Posterior cingulate gyrus (tissue), 11 donors: Measurements from ENCODE around the gene UROC1.
A peak's percentile ranks its signal among the peaks of the same experiment; 100 is the strongest.

Experiments
- DNase-seq, 10 donors: peaks; one replicate each; pipeline versions ENCODE4 v3.0.0 to v3.0.0-alpha.2; 2020 to 2021; ENCODE audit warnings: mixed read lengths in 3 of 10
- intact Hi-C: fragments of 100-400 bp; cut with DNase I; formaldehyde crosslinking; loops from one replicate; pipeline ENCODE4 v1.15.1; 2023

UROC1 gene

DNA sequence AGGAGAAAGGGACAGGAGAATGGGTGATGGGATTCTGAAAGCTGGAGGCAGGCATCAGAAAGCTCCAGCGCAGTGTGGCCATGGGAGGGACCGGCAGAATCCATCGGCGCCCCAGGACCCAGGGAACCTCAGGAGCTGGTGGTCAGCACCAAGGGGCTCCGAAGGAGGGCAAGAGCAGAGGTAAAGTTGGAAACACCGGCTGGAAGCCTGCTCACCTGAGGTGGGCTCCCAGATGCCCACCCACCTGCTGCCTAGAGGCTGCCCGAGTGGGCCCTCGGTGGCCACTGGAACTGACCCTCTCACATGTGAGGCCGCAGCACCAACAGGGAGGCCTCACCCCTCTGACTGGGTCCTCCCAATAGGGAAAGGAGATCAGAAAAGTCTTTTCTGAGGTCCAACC, 31.6 kb downstream of the UROC1 start:
- intact Hi-C loops, result no loop called here
- DNase-seq, result peak in 3 of 10 donors; percentile 43 to 71 (median 67)

DNA sequence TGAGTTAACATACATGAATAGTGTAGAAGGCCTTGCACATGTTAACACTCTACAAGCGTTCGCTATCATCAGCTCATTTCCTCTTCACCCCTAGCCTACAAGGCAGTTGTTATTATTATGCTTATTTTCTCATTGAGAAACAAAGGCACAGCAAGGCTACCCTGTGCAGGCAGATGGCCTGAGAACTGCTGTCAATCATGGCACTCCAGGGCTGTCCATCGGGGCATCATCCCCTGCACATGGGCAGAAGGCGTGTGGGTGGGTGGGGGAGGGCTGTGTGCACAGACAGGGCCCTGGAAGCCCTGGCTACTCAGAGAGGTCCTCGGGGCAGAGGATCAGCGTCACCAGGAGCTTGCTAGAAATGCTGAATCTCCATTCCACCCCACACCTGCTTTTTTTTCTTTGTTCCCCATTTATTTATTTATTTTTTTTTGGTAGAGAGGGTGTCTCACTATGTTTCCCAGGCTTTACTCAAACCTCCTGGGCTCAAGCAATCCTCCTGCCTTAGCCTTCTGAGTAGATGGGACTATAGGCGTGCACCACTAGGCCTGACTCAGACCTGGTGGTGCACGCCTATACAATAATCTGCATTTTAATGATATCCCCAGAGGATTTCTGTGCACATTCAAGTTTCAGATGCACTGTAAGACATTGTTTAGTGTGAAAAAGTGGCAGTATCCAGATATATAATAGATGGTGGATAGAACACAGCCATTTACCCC, 32.2 kb downstream of the UROC1 start:
- DNase-seq, result peak in 2 of 10 donors; percentile 25 to 48
- intact Hi-C loops, result no loop called here

DNA sequence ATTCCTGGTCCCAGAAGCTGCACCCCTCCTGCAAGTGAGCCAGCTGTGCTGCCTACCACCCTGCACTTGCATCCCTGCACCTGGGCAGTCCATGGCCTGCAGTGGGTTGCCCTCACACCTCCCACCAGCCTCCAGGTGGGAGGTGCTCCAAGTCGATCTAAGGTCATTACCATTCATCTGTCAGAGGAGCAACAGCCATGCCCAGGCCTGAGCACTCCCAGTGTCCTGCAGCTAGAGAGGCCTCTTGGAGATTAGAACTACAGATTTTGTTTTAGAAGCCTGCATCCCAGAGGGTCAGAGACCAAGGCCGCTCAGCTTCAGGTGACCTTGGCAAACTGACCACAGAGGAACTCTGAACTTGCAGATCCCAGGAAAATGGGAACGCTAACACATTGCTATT, 32.9 kb downstream of the UROC1 start:
- intact Hi-C loops, result no loop called here
- DNase-seq, result peak in 3 of 10 donors; percentile 21 to 60 (median 24)

- intact Hi-C loops, result no loop called here
- peak in 1 of 10 donors; percentile 17 for DNase-seq
Measured at GRCh38 chr3:126484148-126484547, 33.4 kb downstream of the UROC1 start.

GRCh38 chr3:126483321-126483761, 34.2 kb downstream of the UROC1 start:
- intact Hi-C loops, result no loop called here

GRCh38 chr3:126482503-126483255, 34.9 kb downstream of the UROC1 start:
- peak in 3 of 10 donors; percentile 14 to 66 (median 47) for DNase-seq
- intact Hi-C loops, result no loop called here

More at GRCh38 chr3:126483321-126483761, 34.2 kb downstream of the UROC1 start:
- DNase-seq, result peak in 3 of 10 donors; percentile 27 to 73 (median 64)

GRCh38 chr3:126481808-126482502, 35.6 kb downstream of the UROC1 start:
- intact Hi-C loops, result no loop called here
- peak in 4 of 10 donors; percentile 22 to 89 (median 74) for DNase-seq

DNA sequence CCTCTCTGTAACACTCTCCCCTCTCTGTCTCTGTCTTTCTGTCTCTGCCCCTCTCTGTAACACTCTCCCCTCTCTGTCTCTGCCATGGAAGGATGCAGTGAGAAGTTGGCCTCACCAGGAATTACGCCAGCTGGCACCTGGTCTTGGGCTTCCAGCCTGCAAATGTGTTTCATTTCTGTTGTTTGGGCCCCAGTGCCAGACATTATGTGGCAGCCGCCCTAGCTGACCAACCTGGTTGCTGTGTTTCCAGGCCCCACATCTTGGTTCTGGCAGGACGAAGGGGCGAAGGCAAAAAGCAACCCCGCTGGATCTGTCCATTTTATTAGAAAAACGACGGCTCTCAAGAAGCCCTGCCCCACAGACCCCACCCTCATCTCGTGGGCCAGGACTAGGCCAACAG, 36.7 kb downstream of the UROC1 start:
- intact Hi-C loops, result no loop called here
- peak in 5 of 10 donors; percentile 25 to 78 (median 74) for DNase-seq

DNA sequence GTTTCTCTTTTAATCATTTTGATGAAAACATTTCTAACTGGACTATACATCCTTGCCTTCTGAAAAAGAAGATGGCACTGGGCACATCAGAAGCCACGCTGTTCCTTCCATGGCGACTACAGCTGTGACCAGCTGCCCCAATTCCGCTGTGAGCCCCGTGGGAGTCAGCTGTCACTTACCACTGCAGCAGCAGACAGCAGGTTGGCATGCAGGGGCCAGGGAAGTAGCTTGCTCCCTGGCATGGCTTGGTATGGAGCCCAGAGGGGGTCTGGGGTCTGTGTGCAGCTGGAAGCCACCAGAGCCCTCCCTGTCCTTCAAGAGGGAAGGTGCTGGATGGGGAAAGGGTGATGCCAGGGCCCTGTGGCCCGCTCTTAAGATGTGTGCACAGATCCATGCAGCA, 37.4 kb downstream of the UROC1 start:
- peak in 3 of 10 donors; percentile 19 to 33 (median 31) for DNase-seq
- intact Hi-C loops, result no loop called here

- intact Hi-C loops, result loop anchor here (10.0 kb wide), 2 partner anchors 85 to 215 kb away; partner anchors contain the start of gene CFAP100
- DNase-seq, result peak in 1 of 10 donors; percentile 47
Measured at GRCh38 chr3:126479642-126480041, 37.9 kb downstream of the UROC1 start.

GRCh38 chr3:126478581-126479310, 38.8 kb downstream of the UROC1 start:
- intact Hi-C loops, result loop anchor here (10.0 kb wide), 2 partner anchors 84 to 214 kb away; partner anchors contain the start of gene CFAP100
- peak in 3 of 10 donors; percentile 27 to 55 (median 39) for DNase-seq

GRCh38 chr3:126477061-126477380, 40.6 kb downstream of the UROC1 start:
- intact Hi-C loops, result loop anchor here (10.0 kb wide), 2 partner anchors 82 to 212 kb away; partner anchors contain the start of gene CFAP100

GRCh38 chr3:126476166-126477060, 41.2 kb downstream of the UROC1 start:
- peak in 7 of 10 donors; percentile 21 to 91 (median 41) for DNase-seq
- intact Hi-C loops, result loop anchor here (10.0 kb wide), 2 partner anchors 82 to 212 kb away; partner anchors contain the start of gene CFAP100

More at GRCh38 chr3:126477061-126477380, 40.6 kb downstream of the UROC1 start:
- DNase-seq, result peak in 1 of 10 donors; percentile 27

DNA sequence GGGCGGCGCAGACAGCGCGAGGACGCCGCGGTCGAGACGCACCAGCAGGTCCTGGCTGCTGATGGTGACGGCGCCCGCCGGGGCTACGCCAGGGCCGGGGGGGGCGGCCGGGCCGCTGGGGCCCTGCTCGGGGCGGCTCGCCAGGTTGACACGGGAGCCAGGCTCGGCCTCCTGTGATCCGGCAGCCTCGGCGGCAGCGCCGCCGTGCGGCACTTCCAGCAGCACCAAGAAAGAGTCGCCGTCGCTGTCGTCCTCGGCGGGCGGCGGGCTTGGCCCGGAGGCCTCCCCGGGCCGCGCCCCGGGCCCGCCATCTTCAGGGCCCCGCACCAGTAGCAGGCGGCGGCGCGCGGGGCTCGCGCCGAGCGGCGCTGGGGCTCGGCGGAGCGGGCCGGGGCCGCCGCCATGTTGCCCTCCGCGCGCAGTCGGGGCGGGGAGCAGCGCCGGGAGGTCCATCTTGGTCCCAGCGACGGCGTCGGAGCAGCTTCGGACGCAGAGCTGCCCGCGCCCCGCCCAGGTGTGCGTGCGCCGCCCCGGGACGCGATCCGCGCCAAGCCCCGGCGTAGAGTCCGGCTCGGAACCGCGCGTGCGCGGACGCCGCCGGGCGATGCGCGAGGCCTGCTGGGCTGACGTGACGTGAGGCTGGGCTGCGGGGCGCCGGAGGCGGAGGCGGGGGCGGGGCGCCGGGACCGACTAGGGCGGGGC, 42.0 kb downstream of the UROC1 start, which contains the start of gene ZXDC:
ZXDC (minus strand) TSS at position 479 of the 702 bp plus-strand sequence; CDS start at position 453, 26 bp downstream.
- intact Hi-C loops, result loop anchor here (1.0 to 10.0 kb wide), 3 partner anchors 81 to 211 kb away; partner anchors contain the start of genes CFAP100 and KLF15
- peak; percentile 86 to 99 (median 92) for DNase-seq

DNA sequence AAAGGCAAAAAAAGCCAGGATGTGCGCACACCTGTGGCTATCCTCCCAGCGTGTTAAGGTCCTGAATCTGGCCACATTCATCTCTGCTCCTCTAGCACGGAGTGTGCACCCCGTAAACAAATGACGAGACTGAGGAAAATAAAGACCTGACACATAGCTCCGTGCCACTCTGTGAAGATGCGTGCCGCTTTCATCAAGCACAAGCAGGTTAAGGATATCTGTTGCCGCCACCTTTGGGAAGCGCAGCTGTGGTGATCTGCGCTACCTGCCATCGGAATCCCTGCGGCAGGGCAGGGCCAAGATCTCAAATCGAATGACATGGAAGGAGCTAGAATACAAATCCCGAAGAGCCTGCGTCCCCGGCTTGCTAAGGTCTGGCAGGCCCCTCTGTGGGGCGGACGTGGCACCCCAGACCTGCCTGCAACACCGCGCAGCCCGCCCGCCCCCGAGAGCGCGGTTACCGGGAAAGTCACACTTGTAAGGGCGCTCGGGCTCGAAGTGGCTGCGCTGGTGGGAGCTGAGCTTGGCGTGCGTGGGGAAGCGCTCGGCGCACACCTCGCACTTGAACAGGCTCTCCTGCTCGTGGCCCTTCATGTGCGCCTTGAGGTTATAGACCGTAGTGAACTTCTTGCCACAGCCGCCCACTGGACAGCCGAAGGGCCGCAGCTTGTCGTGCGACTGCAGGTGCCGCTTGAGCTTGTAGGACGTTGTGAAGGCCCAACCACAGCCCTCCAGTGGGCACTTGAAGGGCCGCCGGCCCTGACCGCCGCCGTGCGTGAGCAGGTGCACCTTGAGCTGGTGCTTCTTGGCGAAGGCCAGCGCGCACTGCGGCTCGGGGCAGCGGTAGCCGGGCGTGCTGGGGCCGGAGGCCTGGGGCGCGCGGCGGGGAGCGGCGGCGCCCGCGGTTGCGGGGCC, 42.8 kb downstream of the UROC1 start:
- intact Hi-C loops, result loop anchor here (1.0 to 10.0 kb wide), 3 partner anchors 80 to 210 kb away; partner anchors contain the start of genes CFAP100 and KLF15
- DNase-seq, result peak in 4 of 10 donors; percentile 24 to 84 (median 78)
